ENCODE data around the gene LCE2B. TPM values are rescaled to one million over a fixed set of nuclear protein-coding genes. Genes with fewer than 3 reads are reported as not detected.
"Not testable (repeated sequence)": the region's sequence is repeated elsewhere in the genome, so short reads cannot be mapped to it uniquely, and the experiment has no call there.

The LCE2B gene
- total and polyA plus RNA-seq, 10 of the 15 experiments (the other 5 are each of a cell fraction or from before 2014, with no cell fraction given): not detected

DNA sequence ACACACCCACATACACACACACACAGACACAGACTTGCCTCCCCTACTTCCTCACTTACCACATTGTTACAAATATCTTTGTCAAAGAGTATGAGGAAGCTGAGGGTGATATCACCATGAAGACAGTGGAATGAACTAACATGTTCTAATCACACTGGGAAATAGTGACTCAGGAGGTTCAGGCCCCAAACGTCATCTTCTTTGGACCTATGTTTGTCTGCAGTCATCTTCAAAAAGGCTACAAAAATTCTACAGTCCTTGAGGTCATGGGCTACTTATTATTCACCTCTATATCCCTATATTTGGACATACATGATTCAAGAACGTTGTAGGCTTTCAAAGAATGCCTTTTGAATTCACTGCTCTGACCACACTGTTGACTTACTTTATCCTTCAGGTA, 12.9 kb upstream of the LCE2B start (continued):
- TF ChIP-seq RFX5 (IDR thresholded peaks at IDR 0.05; ENCODE audit: low read depth, low read length): no peak

DNA sequence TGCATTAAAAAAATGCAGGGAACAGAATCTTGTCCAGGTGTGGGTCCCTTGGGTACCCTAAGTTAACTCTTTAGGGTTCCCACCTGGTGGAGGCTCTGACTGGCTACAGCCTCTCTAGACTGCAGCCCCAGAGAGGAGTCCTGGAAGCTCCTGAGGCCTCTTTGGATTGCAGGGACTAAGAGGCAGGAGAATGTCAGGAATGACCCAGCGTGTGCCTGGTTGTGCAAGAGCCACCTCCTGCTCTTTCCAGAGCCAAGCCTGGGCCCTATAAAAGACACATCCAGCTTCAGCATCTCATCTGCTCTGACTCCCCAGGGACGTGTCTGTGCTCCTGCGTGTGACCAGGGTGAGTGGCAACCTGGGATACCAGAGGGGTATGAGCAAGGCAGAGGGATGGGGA, 10.9 kb upstream of the LCE2B start, which contains the start of gene LCE2C:
TSS of gene LCE2C (plus strand) at position 297 of the 400 bp plus-strand sequence. CDS start 737 bp downstream, outside the sequence.
- RAD21 ChIA-PET (ENCODE audit: unreplicated experiment): not testable (repeated sequence)

DNA sequence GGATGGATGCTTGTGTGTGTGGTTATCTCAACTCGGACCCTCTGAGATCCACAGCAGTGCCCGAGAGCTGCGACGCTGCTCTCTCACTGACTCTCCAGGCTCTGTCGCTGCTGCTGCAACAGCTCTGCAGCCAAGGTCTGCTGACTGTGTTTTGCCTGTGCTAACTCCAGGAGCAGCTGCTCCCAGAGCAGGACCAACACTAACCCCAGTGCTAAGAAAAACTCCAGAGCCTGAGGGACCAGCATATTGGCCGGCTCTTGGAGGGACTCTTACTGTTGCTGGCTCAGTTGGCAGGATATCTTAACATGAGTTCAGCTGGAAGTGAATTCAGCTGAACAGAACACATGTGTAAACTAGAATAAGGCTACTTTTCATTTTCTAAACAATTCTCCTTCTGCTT, 6.5 kb upstream of the LCE2B start:
- Histone ChIP-seq H3K4me1 (ENCODE audit: control insufficient read depth, insufficient read depth, low read length) (no peaks in the 10 kb centered on the region), H2AFZ (ENCODE audit: control insufficient read depth, low read depth, low read length) (no peak overlapping the region), H3K79me2 (ENCODE audit: control insufficient read depth, insufficient read depth, low read length) (no peaks in the 10 kb centered on the region), H3K4me3 (no peak overlapping the region), H3K9me3 (replicated peaks; ENCODE audit: control insufficient read depth, insufficient read depth, low read length) (no peaks in the 10 kb centered on the region), H3K27me3 (replicated peaks in 1 of 2; ENCODE audit: control insufficient read depth in 2 of 2, insufficient read depth in 2 of 2, low read length in 1 of 2) (peaks cover 0 to 2% of the 10 kb centered on the region in 2 experiments; a peak in 3 of 4 replicates), H3K36me3 (ENCODE audit: control insufficient read depth in 2 of 2, insufficient read depth in 2 of 2, low read length in 1 of 2) (no peaks in the 10 kb centered on the region), H3K27ac (ENCODE audit: control insufficient read depth, insufficient read depth) (no peak overlapping the region), H3K4me2 (ENCODE audit: control insufficient read depth, insufficient read depth) (no peak overlapping the region), H4K20me1 (ENCODE audit: control insufficient read depth, insufficient read depth) (no peaks in the 10 kb centered on the region), H3K9ac (ENCODE audit: control insufficient read depth, insufficient read depth, low read length) (no peak overlapping the region)
- no TSS peak for BruUV-seq (replicated peaks)
- CTCF ChIA-PET: no interaction called here
- POLR2A ChIA-PET: no interaction called here
- in situ Hi-C loops (cut with MboI) (no loop called here), intact Hi-C loops (cut with micrococcal nuclease; ENCODE audit: unreplicated experiment) (no loop called here)
- WGBS (ENCODE audit: insufficient coverage, insufficient replicate concordance, low lambda C conversion rate, missing lambda C conversion rate): 61% methylated on average over 6 of the region's 6 CpGs
- FAIRE-seq: no peak
- DNase-seq (ENCODE audit: low read depth, low spot score): no peak
- TF ChIP-seq BHLHE40 (IDR thresholded peaks at IDR 0.05; ENCODE audit: borderline replicate concordance in 1 of 2, low read depth in 2 of 2, low read length in 1 of 2): no peak
- TF ChIP-seq, protein P1, sequence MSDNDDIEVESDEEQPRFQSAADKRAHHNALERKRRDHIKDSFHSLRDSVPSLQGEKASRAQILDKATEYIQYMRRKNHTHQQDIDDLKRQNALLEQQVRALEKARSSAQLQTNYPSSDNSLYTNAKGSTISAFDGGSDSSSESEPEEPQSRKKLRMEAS (IDR thresholded peaks at IDR 0.05; ENCODE audit: low read depth, low read length): no peak
- TF ChIP-seq FOXM1 (IDR thresholded peaks at IDR 0.05; ENCODE audit: low read depth, low read length): no peak
- TF ChIP-seq, protein P2, sequence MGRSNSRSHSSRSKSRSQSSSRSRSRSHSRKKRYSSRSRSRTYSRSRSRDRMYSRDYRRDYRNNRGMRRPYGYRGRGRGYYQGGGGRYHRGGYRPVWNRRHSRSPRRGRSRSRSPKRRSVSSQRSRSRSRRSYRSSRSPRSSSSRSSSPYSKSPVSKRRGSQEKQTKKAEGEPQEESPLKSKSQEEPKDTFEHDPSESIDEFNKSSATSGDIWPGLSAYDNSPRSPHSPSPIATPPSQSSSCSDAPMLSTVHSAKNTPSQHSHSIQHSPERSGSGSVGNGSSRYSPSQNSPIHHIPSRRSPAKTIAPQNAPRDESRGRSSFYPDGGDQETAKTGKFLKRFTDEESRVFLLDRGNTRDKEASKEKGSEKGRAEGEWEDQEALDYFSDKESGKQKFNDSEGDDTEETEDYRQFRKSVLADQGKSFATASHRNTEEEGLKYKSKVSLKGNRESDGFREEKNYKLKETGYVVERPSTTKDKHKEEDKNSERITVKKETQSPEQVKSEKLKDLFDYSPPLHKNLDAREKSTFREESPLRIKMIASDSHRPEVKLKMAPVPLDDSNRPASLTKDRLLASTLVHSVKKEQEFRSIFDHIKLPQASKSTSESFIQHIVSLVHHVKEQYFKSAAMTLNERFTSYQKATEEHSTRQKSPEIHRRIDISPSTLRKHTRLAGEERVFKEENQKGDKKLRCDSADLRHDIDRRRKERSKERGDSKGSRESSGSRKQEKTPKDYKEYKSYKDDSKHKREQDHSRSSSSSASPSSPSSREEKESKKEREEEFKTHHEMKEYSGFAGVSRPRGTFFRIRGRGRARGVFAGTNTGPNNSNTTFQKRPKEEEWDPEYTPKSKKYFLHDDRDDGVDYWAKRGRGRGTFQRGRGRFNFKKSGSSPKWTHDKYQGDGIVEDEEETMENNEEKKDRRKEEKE (IDR thresholded peaks at IDR 0.05): no peak
- no peak for TF ChIP-seq MYB (IDR thresholded peaks at IDR 0.05; ENCODE audit: borderline replicate concordance, low read depth, low read length)
- TF ChIP-seq POLR2AphosphoS2 (IDR thresholded peaks at IDR 0.05; ENCODE audit: low read depth, low read length): no peak
- no peak for ATAC-seq
- RAD21 ChIA-PET (ENCODE audit: unreplicated experiment): no interaction called here
- SMC1A ChIA-PET (ENCODE audit: uncharacterized antibody, unreplicated experiment): interaction anchor here (1.0 kb wide), 1 partner anchor 240 kb away, joined by 3 read pairs; no protein-coding TSS in a partner anchor

More for the DNA sequence above, 10.9 kb upstream of the LCE2B start, which contains the start of gene LCE2C:
- H3K36me3 ChIP-seq (ENCODE audit: control insufficient read depth in 2 of 2, insufficient read depth in 2 of 2, low read length in 1 of 2); CTCF ChIA-PET; BruUV-seq (replicated peaks); H3K4me3 ChIP-seq; SMC1A ChIA-PET (ENCODE audit: uncharacterized antibody, unreplicated experiment); H3K9me3 ChIP-seq (replicated peaks; ENCODE audit: control insufficient read depth, insufficient read depth, low read length); ATAC-seq; H3K4me1 ChIP-seq (ENCODE audit: control insufficient read depth, insufficient read depth, low read length); intact Hi-C loops (cut with micrococcal nuclease; ENCODE audit: unreplicated experiment); H3K27ac ChIP-seq (ENCODE audit: control insufficient read depth, insufficient read depth); FAIRE-seq; H4K20me1 ChIP-seq (ENCODE audit: control insufficient read depth, insufficient read depth); POLR2A ChIA-PET; H3K9ac ChIP-seq (ENCODE audit: control insufficient read depth, insufficient read depth, low read length); H3K79me2 ChIP-seq (ENCODE audit: control insufficient read depth, insufficient read depth, low read length); in situ Hi-C loops (cut with MboI); H3K27me3 ChIP-seq (replicated peaks in 1 of 2; ENCODE audit: control insufficient read depth in 2 of 2, insufficient read depth in 2 of 2, low read length in 1 of 2); DNase-seq (ENCODE audit: low read depth, low spot score); H3K4me2 ChIP-seq (ENCODE audit: control insufficient read depth, insufficient read depth); H2AFZ ChIP-seq (ENCODE audit: control insufficient read depth, low read depth, low read length): not testable (repeated sequence)
- 0% methylated on average over 2 of the region's 3 CpGs for WGBS (ENCODE audit: insufficient coverage, insufficient replicate concordance, low lambda C conversion rate, missing lambda C conversion rate)
